ENCODE results near the gene SYT4. TPM values are rescaled to one million over a fixed set of nuclear protein-coding genes. Genes with fewer than 3 reads are reported as not detected.

The SYT4 gene
- total and polyA plus RNA-seq, 4 donors: 0.19 TPM; not detected in 3

GRCh38 chr18:43276491-43276890 is 799 bp downstream of the SYT4 start:
- peaks cover 0 to 8% (median 4%) of the 10 kb centered on the region in 4 donors for H3K27me3 ChIP-seq (ENCODE audit: control insufficient read depth in 4 of 4, insufficient read depth in 4 of 4, low read length in 3 of 4)
- no peaks in the 10 kb centered on the region for H3K36me3 ChIP-seq (ENCODE audit: control insufficient read depth in 4 of 4, insufficient read depth in 3 of 4, low read depth in 1 of 4, low read length in 3 of 4)
- H3K4me1 ChIP-seq (ENCODE audit: control insufficient read depth in 4 of 4, insufficient read depth in 4 of 4, low read length in 3 of 4): peaks cover 0 to 4% (median 2%) of the 10 kb centered on the region in 4 donors
- no peak overlapping the region for H3K27ac ChIP-seq (ENCODE audit: low read depth in 1 of 2, low read length in 2 of 2)
- TF ChIP-seq FOXA2 (IDR thresholded peaks at IDR 0.05) (no peak), EGR1 (IDR thresholded peaks at IDR 0.05; ENCODE audit: low read depth in 2 of 2) (no peak), TAF1 (conservative IDR thresholded peaks at IDR 0.05) (no peak), YY1 (IDR thresholded peaks at IDR 0.05) (no peak)
- H3K4me3 ChIP-seq (ENCODE audit: low read depth in 1 of 3, low read length in 3 of 3): no peak overlapping the region
- H3K9me3 ChIP-seq (ENCODE audit: control insufficient read depth in 4 of 4, low read length in 3 of 4): no peaks in the 10 kb centered on the region
- no peak overlapping the region for H3K9ac ChIP-seq (ENCODE audit: low read depth in 1 of 2, low read length in 2 of 2)
- WGBS: 65% methylated on average over 3 of the region's 3 CpGs
- no peak for DNase-seq (ENCODE audit: low spot score)

- H3K9me3 ChIP-seq (ENCODE audit: control insufficient read depth in 4 of 4, low read length in 3 of 4): no peaks in the 10 kb centered on the region
- H3K27ac ChIP-seq (ENCODE audit: low read depth in 1 of 2, low read length in 2 of 2): no peak overlapping the region
- WGBS: 64% methylated on average over 1 of the region's 1 CpG
Observed at GRCh38 chr18:43275546-43275945, 1.7 kb downstream of the SYT4 start.

More at GRCh38 chr18:43275546-43275945, 1.7 kb downstream of the SYT4 start:
- TF ChIP-seq, protein P1, sequence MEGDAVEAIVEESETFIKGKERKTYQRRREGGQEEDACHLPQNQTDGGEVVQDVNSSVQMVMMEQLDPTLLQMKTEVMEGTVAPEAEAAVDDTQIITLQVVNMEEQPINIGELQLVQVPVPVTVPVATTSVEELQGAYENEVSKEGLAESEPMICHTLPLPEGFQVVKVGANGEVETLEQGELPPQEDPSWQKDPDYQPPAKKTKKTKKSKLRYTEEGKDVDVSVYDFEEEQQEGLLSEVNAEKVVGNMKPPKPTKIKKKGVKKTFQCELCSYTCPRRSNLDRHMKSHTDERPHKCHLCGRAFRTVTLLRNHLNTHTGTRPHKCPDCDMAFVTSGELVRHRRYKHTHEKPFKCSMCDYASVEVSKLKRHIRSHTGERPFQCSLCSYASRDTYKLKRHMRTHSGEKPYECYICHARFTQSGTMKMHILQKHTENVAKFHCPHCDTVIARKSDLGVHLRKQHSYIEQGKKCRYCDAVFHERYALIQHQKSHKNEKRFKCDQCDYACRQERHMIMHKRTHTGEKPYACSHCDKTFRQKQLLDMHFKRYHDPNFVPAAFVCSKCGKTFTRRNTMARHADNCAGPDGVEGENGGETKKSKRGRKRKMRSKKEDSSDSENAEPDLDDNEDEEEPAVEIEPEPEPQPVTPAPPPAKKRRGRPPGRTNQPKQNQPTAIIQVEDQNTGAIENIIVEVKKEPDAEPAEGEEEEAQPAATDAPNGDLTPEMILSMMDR (IDR thresholded peaks at IDR 0.05; ENCODE audit: low read depth, low read length, missing input control): no peak
- no peak for TF ChIP-seq EGR1 (IDR thresholded peaks at IDR 0.05; ENCODE audit: low read depth in 2 of 2)
- no peak for TF ChIP-seq SP1 (IDR thresholded peaks at IDR 0.05)
- no peak for TF ChIP-seq HNF4G (IDR thresholded peaks at IDR 0.05)
- no peak for TF ChIP-seq RAD21 (IDR thresholded peaks at IDR 0.05)
- TF ChIP-seq RXRA (IDR thresholded peaks at IDR 0.05): no peak
- no peak for TF ChIP-seq ATF3 (IDR thresholded peaks at IDR 0.05)
- TF ChIP-seq GABPA (IDR thresholded peaks at IDR 0.05 in 1 of 2, conservative IDR thresholded peaks at IDR 0.05 in 1 of 2): no peak
- no peak for TF ChIP-seq ZBTB33 (IDR thresholded peaks at IDR 0.05)
- TF ChIP-seq JUND (IDR thresholded peaks at IDR 0.05): no peak
- TF ChIP-seq, protein P2, sequence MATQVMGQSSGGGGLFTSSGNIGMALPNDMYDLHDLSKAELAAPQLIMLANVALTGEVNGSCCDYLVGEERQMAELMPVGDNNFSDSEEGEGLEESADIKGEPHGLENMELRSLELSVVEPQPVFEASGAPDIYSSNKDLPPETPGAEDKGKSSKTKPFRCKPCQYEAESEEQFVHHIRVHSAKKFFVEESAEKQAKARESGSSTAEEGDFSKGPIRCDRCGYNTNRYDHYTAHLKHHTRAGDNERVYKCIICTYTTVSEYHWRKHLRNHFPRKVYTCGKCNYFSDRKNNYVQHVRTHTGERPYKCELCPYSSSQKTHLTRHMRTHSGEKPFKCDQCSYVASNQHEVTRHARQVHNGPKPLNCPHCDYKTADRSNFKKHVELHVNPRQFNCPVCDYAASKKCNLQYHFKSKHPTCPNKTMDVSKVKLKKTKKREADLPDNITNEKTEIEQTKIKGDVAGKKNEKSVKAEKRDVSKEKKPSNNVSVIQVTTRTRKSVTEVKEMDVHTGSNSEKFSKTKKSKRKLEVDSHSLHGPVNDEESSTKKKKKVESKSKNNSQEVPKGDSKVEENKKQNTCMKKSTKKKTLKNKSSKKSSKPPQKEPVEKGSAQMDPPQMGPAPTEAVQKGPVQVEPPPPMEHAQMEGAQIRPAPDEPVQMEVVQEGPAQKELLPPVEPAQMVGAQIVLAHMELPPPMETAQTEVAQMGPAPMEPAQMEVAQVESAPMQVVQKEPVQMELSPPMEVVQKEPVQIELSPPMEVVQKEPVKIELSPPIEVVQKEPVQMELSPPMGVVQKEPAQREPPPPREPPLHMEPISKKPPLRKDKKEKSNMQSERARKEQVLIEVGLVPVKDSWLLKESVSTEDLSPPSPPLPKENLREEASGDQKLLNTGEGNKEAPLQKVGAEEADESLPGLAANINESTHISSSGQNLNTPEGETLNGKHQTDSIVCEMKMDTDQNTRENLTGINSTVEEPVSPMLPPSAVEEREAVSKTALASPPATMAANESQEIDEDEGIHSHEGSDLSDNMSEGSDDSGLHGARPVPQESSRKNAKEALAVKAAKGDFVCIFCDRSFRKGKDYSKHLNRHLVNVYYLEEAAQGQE (IDR thresholded peaks at IDR 0.05): no peak
- TF ChIP-seq FOXA2 (IDR thresholded peaks at IDR 0.05): no peak
- TF ChIP-seq YY1 (IDR thresholded peaks at IDR 0.05): no peak
- TF ChIP-seq NR2F2 (IDR thresholded peaks at IDR 0.05): no peak
- no peak for TF ChIP-seq MAX (IDR thresholded peaks at IDR 0.05)
- TF ChIP-seq HNF4A (conservative IDR thresholded peaks at IDR 0.05): no peak
- Histone ChIP-seq H3K9ac (ENCODE audit: low read depth in 1 of 2, low read length in 2 of 2) (no peak overlapping the region), H3K4me1 (ENCODE audit: control insufficient read depth in 4 of 4, insufficient read depth in 4 of 4, low read length in 3 of 4) (peaks cover 0 to 4% (median 2%) of the 10 kb centered on the region in 4 donors), H3K4me3 (ENCODE audit: low read depth in 1 of 3, low read length in 3 of 3) (no peak overlapping the region), H3K36me3 (ENCODE audit: control insufficient read depth in 4 of 4, insufficient read depth in 3 of 4, low read depth in 1 of 4, low read length in 3 of 4) (no peaks in the 10 kb centered on the region), H3K27me3 (ENCODE audit: control insufficient read depth in 4 of 4, insufficient read depth in 4 of 4, low read length in 3 of 4) (peaks cover 0 to 8% (median 4%) of the 10 kb centered on the region in 4 donors)
- no peak for DNase-seq (ENCODE audit: low spot score)

Measured in liver (tissue), 9 donors.